SK-N-SH treated with all-trans-retinoic acid at 6 μM for 48 hours (cell line): Measurements from ENCODE around the gene RGPD3.
"Not testable (repeated sequence)": the region's sequence is repeated elsewhere in the genome, so short reads cannot be mapped to it uniquely, and the experiment has no call there.

Experiments used
- GLIS3 ChIP-seq: fragments of 250-450 bp; sonication (Bioruptor Pico); IDR thresholded peaks from 2 replicates; pipeline ENCODE4 v1.5.0; 2020; ENCODE audit warnings: mild to moderate bottlenecking, moderate library complexity
- PATZ1 ChIP-seq: fragments of 250-450 bp; sonication (Bioruptor Pico); IDR thresholded peaks from 2 replicates; pipeline ENCODE4 v1.8.0; 2020; ENCODE audit warnings: mild to moderate bottlenecking, moderate library complexity, borderline replicate concordance
- ZFP3 ChIP-seq: fragments of 250-450 bp; sonication (Bioruptor Pico); IDR thresholded peaks from 2 replicates; pipeline ENCODE4 v1.5.0; 2020; ENCODE audit warnings: mild to moderate bottlenecking, moderate library complexity

- not testable (repeated sequence) for TF ChIP-seq ZFP3; PATZ1 (CRISPR knock-in tag); GLIS3 (CRISPR knock-in tag)
Observed at GRCh38 chr2:106390680-106391079, 77.5 kb downstream of the RGPD3 start.
